DND-41 (cell line): Measurements from ENCODE around the gene LYRM7.

Experiments used
- EZH2 ChIP-seq: IDR thresholded peaks from 3 replicates; pipeline ENCODE4 v1.6.1; 2012; ENCODE audit warnings: borderline replicate concordance, low read depth, mild to moderate bottlenecking, moderate library complexity, low read length, inconsistent platforms; ENCODE audit not compliant: severe bottlenecking
- TF ChIP-seq, protein P1 (sequence below): IDR thresholded peaks from 2 replicates; pipeline ENCODE4 v1.5.1; 2012; ENCODE audit warnings: borderline replicate concordance, low read length, moderate library complexity, mild to moderate bottlenecking; ENCODE audit not compliant: poor library complexity, severe bottlenecking; ENCODE audit errors: extremely low read depth

DNA sequence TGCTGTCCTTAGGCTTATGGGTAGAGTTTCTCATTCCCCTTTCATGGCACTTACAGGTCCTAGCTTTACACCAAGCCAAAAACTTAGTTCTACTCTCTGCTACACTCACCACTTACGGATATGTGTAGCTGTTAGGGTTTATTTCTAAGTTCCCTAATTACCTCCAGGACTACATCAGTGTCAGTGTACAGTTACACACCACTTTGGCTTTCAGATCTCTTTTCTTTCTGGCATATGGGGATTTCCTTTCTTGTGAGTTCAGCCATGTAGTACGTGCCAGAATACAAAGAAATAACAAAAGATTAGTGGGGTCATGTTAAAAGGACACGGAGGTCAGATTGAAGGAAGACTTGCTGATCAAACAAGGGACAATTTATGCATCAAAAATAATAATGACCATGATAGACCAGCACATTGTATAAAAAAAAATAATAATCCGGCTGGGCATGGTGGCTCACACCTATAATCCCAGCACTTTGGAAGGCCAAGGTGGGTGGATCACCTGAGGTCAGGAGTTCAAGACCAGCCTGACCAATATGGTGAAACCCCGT lies 41.8 kb downstream of the LYRM7 start:
- TF ChIP-seq, protein P1, sequence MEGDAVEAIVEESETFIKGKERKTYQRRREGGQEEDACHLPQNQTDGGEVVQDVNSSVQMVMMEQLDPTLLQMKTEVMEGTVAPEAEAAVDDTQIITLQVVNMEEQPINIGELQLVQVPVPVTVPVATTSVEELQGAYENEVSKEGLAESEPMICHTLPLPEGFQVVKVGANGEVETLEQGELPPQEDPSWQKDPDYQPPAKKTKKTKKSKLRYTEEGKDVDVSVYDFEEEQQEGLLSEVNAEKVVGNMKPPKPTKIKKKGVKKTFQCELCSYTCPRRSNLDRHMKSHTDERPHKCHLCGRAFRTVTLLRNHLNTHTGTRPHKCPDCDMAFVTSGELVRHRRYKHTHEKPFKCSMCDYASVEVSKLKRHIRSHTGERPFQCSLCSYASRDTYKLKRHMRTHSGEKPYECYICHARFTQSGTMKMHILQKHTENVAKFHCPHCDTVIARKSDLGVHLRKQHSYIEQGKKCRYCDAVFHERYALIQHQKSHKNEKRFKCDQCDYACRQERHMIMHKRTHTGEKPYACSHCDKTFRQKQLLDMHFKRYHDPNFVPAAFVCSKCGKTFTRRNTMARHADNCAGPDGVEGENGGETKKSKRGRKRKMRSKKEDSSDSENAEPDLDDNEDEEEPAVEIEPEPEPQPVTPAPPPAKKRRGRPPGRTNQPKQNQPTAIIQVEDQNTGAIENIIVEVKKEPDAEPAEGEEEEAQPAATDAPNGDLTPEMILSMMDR: no peak
- TF ChIP-seq EZH2: no peak
